Kidney (tissue), 14 donors: ENCODE data around the gene BTBD9. TPM values are rescaled to one million over a fixed set of nuclear protein-coding genes. Genes with fewer than 3 reads are reported as not detected.

Source experiments
- DNase-seq, 5 donors: peaks; one replicate each; pipeline ENCODE4 v3.0.0-alpha.2; 2013 to 2020
- FAIRE-seq: peaks from 2 replicates; lab custom pipeline; 2012; peaks lifted over from hg19 to GRCh38; lab: Jason Lieb, UNC
- H3K27ac ChIP-seq, 2 donors: one replicate each; pipeline ENCODE4 v1.7.0; 2013; ENCODE audit warnings: low read depth in 2 of 2, low read length in 2 of 2, inconsistent platforms in 1 of 2
- H3K27me3 ChIP-seq: one replicate; pipeline ENCODE4 v1.7.1; 2013; ENCODE audit warnings: low read length, inconsistent platforms; ENCODE audit not compliant: control insufficient read depth, insufficient read depth
- H3K36me3 ChIP-seq, 3 donors: one replicate each; pipeline versions ENCODE4 v1.7.0 to v1.7.1; 2013; ENCODE audit warnings: low read length in 3 of 3, control low read depth in 1 of 3, inconsistent platforms in 1 of 3; ENCODE audit not compliant: insufficient read depth in 3 of 3, control insufficient read depth in 2 of 3
- H3K4me1 ChIP-seq, 3 donors: one replicate each; pipeline versions ENCODE4 v1.7.0 to v1.7.1; 2013; ENCODE audit warnings: low read length in 3 of 3, inconsistent platforms in 1 of 3, low read depth in 1 of 3; ENCODE audit not compliant: control insufficient read depth in 2 of 3, insufficient read depth in 2 of 3
- H3K4me3 ChIP-seq, 3 donors: one replicate each; pipeline versions ENCODE4 v1.7.0 to v1.8.1; 2013; ENCODE audit warnings: low read length in 3 of 3, control low read depth in 1 of 3, inconsistent platforms in 1 of 3
- H3K9ac ChIP-seq, 3 donors: one replicate each; pipeline versions ENCODE4 v1.7.0 to v1.7.1; 2013; ENCODE audit warnings: low read length in 3 of 3, control low read depth in 1 of 3, inconsistent platforms in 1 of 3
- H3K9me3 ChIP-seq, 3 donors: one replicate each; pipeline versions ENCODE4 v1.7.0 to v1.7.1; 2013; ENCODE audit warnings: low read length in 3 of 3, control low read depth in 1 of 3, inconsistent platforms in 1 of 3; ENCODE audit not compliant: control insufficient read depth in 2 of 3, insufficient read depth in 1 of 3
- CTCF ChIP-seq: IDR thresholded peaks from 3 replicates; pipeline ENCODE4 v1.5.1; 2012; ENCODE audit warnings: mild to moderate bottlenecking, moderate library complexity, borderline replicate concordance; ENCODE audit not compliant: insufficient read depth; ENCODE audit errors: extremely low read depth
- intact Hi-C: fragments of 100-400 bp; cut with DNase I; formaldehyde crosslinking; loops from one replicate; pipeline ENCODE4 v1.11.1; 2022
- polyA plus RNA-seq: library from polyadenylated mRNA; stranded (reverse); fragments of 350-450 nt; fragmentation: Illumina TruSeq; extraction: RNeasy Lipid Tissue Mini Kit (QIAGEN cat#74804); gene quantifications from one replicate; pipeline ENCODE4 v1.2.3, GENCODE V29; 2014; ENCODE audit warnings: low read depth, low replicate concordance; ENCODE audit not compliant: insufficient read depth
- total RNA-seq: library from RNA; stranded (reverse); fragmentation: NEBNext Ultra II Directional; extraction: Animal tissue kit (Norgen Biotek cat#: 25700); gene quantifications from one replicate; pipeline ENCODE4 v1.2.1, GENCODE V29; 2021
- donor health status: control.
- donor health status: control.
- donor health status: control.
- donor health status: control.
- donor health status: control.
- donor health status: DM: yes; HTN: yes; CAD: no.
- donor health status: Normal renal cell carcinoma (clear cell type).

Gene BTBD9
- total and polyA plus RNA-seq, 2 donors from 2014 or later, result 4.2 to 29.9 TPM

GRCh38 chr6:38164671-38165108, 475.0 kb downstream of the BTBD9 start:
- TF ChIP-seq CTCF, result no peak
- no peak overlapping the region for H3K4me3 ChIP-seq
- H3K27me3 ChIP-seq, result no peaks in the 10 kb centered on the region
- H3K36me3 ChIP-seq, result no peaks in the 10 kb centered on the region
- FAIRE-seq (no peak), DNase-seq (no peak)
- H3K9me3 ChIP-seq, result no peaks in the 10 kb centered on the region
- intact Hi-C loops, result no loop called here
- peaks cover 0 to 9% (median 0%) of the 10 kb centered on the region in 3 donors for H3K4me1 ChIP-seq
- H3K27ac ChIP-seq, result peak overlapping the region; percentile 1 to 59
- H3K9ac ChIP-seq, result no peak overlapping the region

DNA sequence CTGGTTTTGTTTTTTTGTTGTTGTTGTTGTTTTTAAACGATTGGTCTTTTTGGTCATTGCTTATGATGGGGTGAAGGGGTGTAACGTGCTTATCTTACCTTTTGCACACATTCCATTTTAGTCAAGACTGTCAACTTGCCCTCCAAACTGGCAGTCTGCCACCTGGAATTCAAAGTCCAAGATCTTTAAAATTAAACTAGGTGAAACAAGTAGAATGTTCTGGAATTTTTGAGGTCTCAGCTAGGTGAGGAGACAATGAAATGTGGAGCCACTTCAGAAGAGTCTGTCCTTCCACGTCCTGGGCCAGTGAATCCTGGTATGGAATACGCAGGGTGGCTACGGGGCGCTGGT, 475.6 kb downstream of the BTBD9 start:
- Histone ChIP-seq H3K9ac (no peak overlapping the region), H3K4me3 (no peak overlapping the region), H3K27ac (peak overlapping the region; percentile 56 to 72), H3K9me3 (no peaks in the 10 kb centered on the region), H3K27me3 (no peaks in the 10 kb centered on the region), H3K36me3 (no peaks in the 10 kb centered on the region), H3K4me1 (peaks cover 0 to 9% (median 0%) of the 10 kb centered on the region in 3 donors)
- no peak for DNase-seq
- intact Hi-C loops, result no loop called here
- no peak for FAIRE-seq
- TF ChIP-seq CTCF, result no peak

GRCh38 chr6:38163186-38164130, 476.3 kb downstream of the BTBD9 start:
- H3K4me1 ChIP-seq, result peaks cover 0 to 9% (median 0%) of the 10 kb centered on the region in 3 donors
- H3K27ac ChIP-seq, result peak overlapping the region; percentile 56 to 72
- TF ChIP-seq CTCF, result no peak
- intact Hi-C loops, result no loop called here
- no peak overlapping the region for H3K9ac ChIP-seq
- DNase-seq, result no peak
- H3K4me3 ChIP-seq, result no peak overlapping the region
- H3K9me3 ChIP-seq, result no peaks in the 10 kb centered on the region
- no peak for FAIRE-seq
- no peaks in the 10 kb centered on the region for H3K27me3 ChIP-seq
- no peaks in the 10 kb centered on the region for H3K36me3 ChIP-seq
